ENCODE measurements around the gene CDK10.
"Not testable (repeated sequence)": the region's sequence is repeated elsewhere in the genome, so short reads cannot be mapped to it uniquely, and the experiment has no call there.

CDK10 gene

GRCh38 chr16:89686520-89687091 lies at the start of gene CDK10:
Gene CDK10, plus strand, starts transcription at chr16:89686689. Its CDS starts 22 bp downstream, at chr16:89686711.
- peak; percentile 67 for DNase-seq

GRCh38 chr16:89637379-89637778 lies 49.1 kb upstream of the CDK10 start:
- DNase-seq: no peak

- no peak for DNase-seq
These were observed 48.0 kb upstream of the CDK10 start for GRCh38 chr16:89638455-89638854.

GRCh38 chr16:89639385-89639784 lies 47.1 kb upstream of the CDK10 start:
- DNase-seq: no peak

GRCh38 chr16:89641458-89642119 lies 44.9 kb upstream of the CDK10 start:
- DNase-seq: no peak

- DNase-seq: no peak
These were observed 43.9 kb upstream of the CDK10 start for GRCh38 chr16:89642574-89642973.

- DNase-seq: no peak
These were observed 42.7 kb upstream of the CDK10 start for GRCh38 chr16:89643769-89644300.

- no peak for DNase-seq
These were observed 41.4 kb upstream of the CDK10 start for GRCh38 chr16:89645122-89645521.

- no peak for DNase-seq
These were observed 40.2 kb upstream of the CDK10 start for GRCh38 chr16:89646270-89646669.

- DNase-seq: no peak
These were observed 39.6 kb upstream of the CDK10 start for GRCh38 chr16:89646906-89647305.

- no peak for DNase-seq
These were observed 34.9 kb upstream of the CDK10 start for GRCh38 chr16:89651584-89651983.

GRCh38 chr16:89653656-89654295 lies 32.7 kb upstream of the CDK10 start:
- no peak for DNase-seq

GRCh38 chr16:89655062-89655643 lies 31.3 kb upstream of the CDK10 start:
- DNase-seq: no peak

- DNase-seq: no peak
These were observed 29.9 kb upstream of the CDK10 start for GRCh38 chr16:89656435-89657121.

GRCh38 chr16:89657442-89658220 lies 28.9 kb upstream of the CDK10 start, which contains the start of the genes CHMP1A and SPATA33:
Gene CHMP1A, minus strand, starts transcription at chr16:89657708. Its CDS starts 120 bp downstream, at chr16:89657588.
Gene SPATA33, plus strand, starts transcription at chr16:89657836. Its CDS starts 76 bp downstream, at chr16:89657912.
- peak; percentile 65 for DNase-seq

- DNase-seq: no peak
These were observed 28.1 kb upstream of the CDK10 start for GRCh38 chr16:89658221-89658879.

- DNase-seq: no peak
These were observed 26.3 kb upstream of the CDK10 start for GRCh38 chr16:89660146-89660545.

- DNase-seq: no peak
These were observed 25.3 kb upstream of the CDK10 start for GRCh38 chr16:89661215-89661614.

GRCh38 chr16:89664238-89664637 lies 22.3 kb upstream of the CDK10 start:
- not testable (repeated sequence) for DNase-seq

GRCh38 chr16:89667000-89667399 lies 19.5 kb upstream of the CDK10 start:
- DNase-seq: not testable (repeated sequence)

GRCh38 chr16:89667633-89668032 lies 18.9 kb upstream of the CDK10 start:
- DNase-seq: no peak

- DNase-seq: no peak
These were observed 17.7 kb upstream of the CDK10 start for GRCh38 chr16:89668790-89669158.

Measured in NCI-H1105 treated with DMSO at 0.1 percent for 48 hours (cell line).